B cell (primary cell): ENCODE measurements around the gene AEBP1. TPM values are rescaled to one million over a fixed set of nuclear protein-coding genes. Genes with fewer than 3 reads are reported as not detected.
A peak's percentile ranks its signal among the peaks of the same experiment; 100 is the strongest.

ENCODE experiments used
- ATAC-seq: fragments of 200-7000 bp; cut with Tn5 transposase; one replicate; pipeline ENCODE4 v1.10.0; 2021; ENCODE audit warnings: low read depth, mild to moderate bottlenecking, moderate number of reproducible peaks, moderate library complexity
- CTCF ChIA-PET: fragments of 350-600 bp; sonication (Branson Sonifier 250); formaldehyde crosslinking; loops from one replicate; lab custom pipeline; 2021; ENCODE audit warnings: antibody characterized with exemption, inconsistent platforms; lab: Charles Lee
- POLR2A ChIA-PET: fragments of 350-600 bp; sonication (Branson Sonifier 250); formaldehyde crosslinking; loops from one replicate; lab custom pipeline; 2021; ENCODE audit warnings: antibody characterized with exemption; lab: Charles Lee
- DNase-seq: peaks from one replicate; pipeline ENCODE4 v3.0.0; 2013
- H2AFZ ChIP-seq: 2 replicates; pipeline ENCODE4 v1.6.1; 2012; ENCODE audit warnings: mild to moderate bottlenecking, low read depth, low read length; ENCODE audit not compliant: insufficient read depth, poor library complexity, severe bottlenecking
- H3K27ac ChIP-seq, 2 donors: 1 replicate in 1 of 2; 2 replicates in 1 of 2; pipeline ENCODE4 v1.5.1; 2012 to 2013; ENCODE audit warnings: low read length in 2 of 2, mild to moderate bottlenecking in 2 of 2, moderate library complexity in 1 of 2
- H3K27me3 ChIP-seq, 4 experiments: fragments of 200-600 bp in 1 of 4; sonication (generic) in 1 of 4; replicated peaks in 1 of 4; 1 replicate in 2 of 4; 2 replicates in 2 of 4; pipeline versions ENCODE4 v1.6.1 to v1.7.0; 2013 to 2016; ENCODE audit warnings: low read length in 3 of 4, mild to moderate bottlenecking in 2 of 4, mixed read lengths in 1 of 4, moderate library complexity in 1 of 4; ENCODE audit not compliant: insufficient read depth in 4 of 4, control insufficient read depth in 3 of 4; ENCODE audit errors: control extremely low read depth in 1 of 4
- H3K36me3 ChIP-seq, 2 experiments: replicated peaks in 1 of 2; 1 replicate in 1 of 2; 2 replicates in 1 of 2; pipeline versions ENCODE4 v1.6.1 to v1.7.1; 2013; ENCODE audit warnings: low read length in 1 of 2; ENCODE audit not compliant: insufficient read depth in 2 of 2, control insufficient read depth in 1 of 2; ENCODE audit errors: control extremely low read depth in 1 of 2, extremely low read depth in 1 of 2
- H3K4me1 ChIP-seq, 2 donors: fragments of 200-600 bp in 1 of 2; sonication (generic) in 1 of 2; 1 replicate in 1 of 2; 2 replicates in 1 of 2; pipeline versions ENCODE4 v1.5.1 to v1.6.1; 2013 to 2017; ENCODE audit warnings: low read length in 2 of 2; ENCODE audit not compliant: control insufficient read depth in 2 of 2, insufficient read depth in 2 of 2
- H3K4me2 ChIP-seq: replicated peaks from 2 replicates; pipeline ENCODE3; 2012; ENCODE audit warnings: mild to moderate bottlenecking, low read depth, low read length; ENCODE audit not compliant: poor library complexity, severe bottlenecking
- H3K4me3 ChIP-seq, 5 experiments: fragments of 200-600 bp in 1 of 5; sonication (generic) in 1 of 5; 1 replicate in 3 of 5; 2 replicates in 2 of 5; pipeline versions ENCODE4 v1.5.1 to v1.7.0; 2011 to 2016; ENCODE audit warnings: low read length in 4 of 5, mild to moderate bottlenecking in 4 of 5, low read depth in 2 of 5, control low read depth in 1 of 5, moderate library complexity in 1 of 5; ENCODE audit not compliant: insufficient read depth in 1 of 5; ENCODE audit errors: control extremely low read depth in 1 of 5, extremely low read depth in 1 of 5
- H3K79me2 ChIP-seq: fragments of 200-600 bp; sonication (generic); one replicate; pipeline ENCODE4 v1.6.0; 2016; ENCODE audit warnings: low read length; ENCODE audit not compliant: control insufficient read depth, insufficient read depth
- H3K9ac ChIP-seq: fragments of 200-600 bp; sonication (generic); 2 replicates; pipeline ENCODE4 v1.6.1; 2017; ENCODE audit warnings: mild to moderate bottlenecking, low read length, moderate library complexity
- H3K9me3 ChIP-seq, 3 donors: one replicate each; pipeline versions ENCODE4 v1.6.1 to v1.7.1; 2013; ENCODE audit warnings: low read length in 2 of 3; ENCODE audit not compliant: control insufficient read depth in 2 of 3, insufficient read depth in 1 of 3; ENCODE audit errors: control extremely low read depth in 1 of 3
- H4K20me1 ChIP-seq: 2 replicates; pipeline ENCODE4 v1.6.0; 2012; ENCODE audit warnings: mild to moderate bottlenecking, low read length; ENCODE audit not compliant: insufficient read depth, control insufficient read depth, poor library complexity, severe bottlenecking
- H3K27ac Mint-ChIP-seq: one replicate; pipeline ENCODE4 v1.8.0; 2021; ENCODE audit warnings: mixed read lengths
- H3K27me3 Mint-ChIP-seq: one replicate; pipeline ENCODE4 v1.8.0; 2021; ENCODE audit warnings: mixed read lengths
- H3K4me1 Mint-ChIP-seq: one replicate; pipeline ENCODE4 v1.8.0; 2021; ENCODE audit warnings: mixed read lengths
- H3K4me3 Mint-ChIP-seq: one replicate; pipeline ENCODE4 v1.8.0; 2021; ENCODE audit warnings: mixed read lengths
- H3K9me3 Mint-ChIP-seq: one replicate; pipeline ENCODE4 v1.8.0; 2022; ENCODE audit warnings: mixed read lengths; ENCODE audit not compliant: insufficient read depth
- EZH2 ChIP-seq: IDR thresholded peaks from 2 replicates; pipeline ENCODE4 v1.6.1; 2012; ENCODE audit warnings: borderline replicate concordance, low read depth, mild to moderate bottlenecking, moderate library complexity, low read length; ENCODE audit not compliant: insufficient read depth, poor library complexity, severe bottlenecking
- WGBS: methylation state at CpG from one replicate; pipeline ENCODE4 v1.1.5; 2013; ENCODE audit warnings: missing lambda C conversion rate; ENCODE audit not compliant: insufficient coverage; 5-methylcytosine and 5-hydroxymethylcytosine counted together
- intact Hi-C: fragments of 100-400 bp; cut with micrococcal nuclease; formaldehyde crosslinking; loops from one replicate; pipeline ENCODE4 v1.10.0; 2022
- polyA plus RNA-seq: library from polyadenylated mRNA; depleted of rRNA; stranded (reverse); fragments of >200 nt; gene quantifications from 2 replicates; pipeline ENCODE4 v1.2.3, GENCODE V29; 2012
- total RNA-seq, 2 donors: library from RNA; stranded (reverse); fragments of 120-200 nt in 1 of 2; gene quantifications; 1 replicate in 1 of 2; 2 replicates in 1 of 2; pipeline versions ENCODE4 v1.2.3 to v1.2.4, GENCODE V29; 2013 to 2022
- TF ChIP-seq, protein P1 (sequence below): fragments of 200-600 bp; IDR thresholded peaks from one replicate; pipeline ENCODE4 v1.8.0; 2022; ENCODE audit warnings: antibody characterized with exemption, mild to moderate bottlenecking

Gene AEBP1
- total and polyA plus RNA-seq, 2 donors (not counting 1 experiment from before 2014, with no cell fraction given) = 20.2 to 36.7 TPM

DNA sequence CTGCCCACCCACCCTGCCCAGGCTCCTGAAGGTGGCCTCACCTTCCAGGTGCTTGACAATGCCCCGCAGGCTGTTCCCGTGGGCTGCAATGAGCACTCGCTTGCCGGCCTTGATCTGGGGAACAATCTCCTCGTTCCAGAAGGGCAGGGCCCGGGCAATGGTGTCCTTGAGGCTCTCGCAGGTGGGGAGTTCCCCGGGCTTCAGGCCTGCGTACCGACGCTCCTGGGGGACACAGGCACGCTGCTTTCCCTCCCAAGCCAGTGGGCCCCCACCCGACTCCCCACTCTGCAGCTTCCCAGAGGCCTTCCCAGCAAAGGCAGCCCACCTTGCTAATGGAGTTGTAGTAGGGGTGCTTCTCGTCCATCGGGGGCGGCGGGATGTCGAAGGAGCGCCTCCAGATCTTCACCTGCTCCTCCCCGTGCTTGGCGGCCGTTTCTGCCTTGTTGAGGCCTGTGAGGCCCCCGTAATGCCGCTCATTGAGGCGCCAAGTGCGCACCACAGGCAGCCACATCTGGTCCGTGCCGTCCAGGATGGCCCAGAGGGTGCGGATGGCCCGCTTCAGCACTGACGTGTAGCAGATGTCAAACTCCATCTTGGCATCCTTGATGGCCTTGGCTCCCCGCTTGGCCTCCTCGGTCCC is 39.2 kb upstream of the AEBP1 start:
- H3K36me3 ChIP-seq = peaks cover 0 to 33% of the 10 kb centered on the region in 2 experiments
- no peaks in the 10 kb centered on the region for H3K27me3 ChIP-seq
- Mint-ChIP-seq H3K4me1 (peaks cover 70% of the 10 kb centered on the region), H3K9me3 (no peaks in the 10 kb centered on the region), H3K4me3 (peak overlapping the region; percentile 34), H3K27ac (peak overlapping the region; percentile 87), H3K27me3 (no peaks in the 10 kb centered on the region)
- H3K9ac ChIP-seq = no peak overlapping the region
- H4K20me1 ChIP-seq = peaks cover 26% of the 10 kb centered on the region
- peaks cover 38% of the 10 kb centered on the region for H3K79me2 ChIP-seq
- CTCF ChIA-PET = interaction anchor here (0.6 to 1.6 kb wide), 4 partner anchors 12 to 136 kb away, joined by 3 read pairs; partner anchors contain the start of gene YKT6
- intact Hi-C loops = no loop called here
- peaks cover 49 to 78% of the 10 kb centered on the region in 2 donors for H3K4me1 ChIP-seq
- peak overlapping the region; percentile 58 for H3K4me2 ChIP-seq
- no peak overlapping the region for H3K4me3 ChIP-seq
- H2AFZ ChIP-seq = no peak overlapping the region
- POLR2A ChIA-PET = interaction anchor here (0.7 to 0.9 kb wide), 2 partner anchors 16 to 18 kb away, joined by 3 read pairs; no protein-coding TSS in a partner anchor
- 36% methylated on average over 27 of the region's 33 CpGs for WGBS
- H3K27ac ChIP-seq = peak overlapping the region; percentile 15 to 68
- DNase-seq = no peak
- H3K9me3 ChIP-seq = no peaks in the 10 kb centered on the region
- no peak for ATAC-seq
- no peak for TF ChIP-seq EZH2
- TF ChIP-seq, protein P1, sequence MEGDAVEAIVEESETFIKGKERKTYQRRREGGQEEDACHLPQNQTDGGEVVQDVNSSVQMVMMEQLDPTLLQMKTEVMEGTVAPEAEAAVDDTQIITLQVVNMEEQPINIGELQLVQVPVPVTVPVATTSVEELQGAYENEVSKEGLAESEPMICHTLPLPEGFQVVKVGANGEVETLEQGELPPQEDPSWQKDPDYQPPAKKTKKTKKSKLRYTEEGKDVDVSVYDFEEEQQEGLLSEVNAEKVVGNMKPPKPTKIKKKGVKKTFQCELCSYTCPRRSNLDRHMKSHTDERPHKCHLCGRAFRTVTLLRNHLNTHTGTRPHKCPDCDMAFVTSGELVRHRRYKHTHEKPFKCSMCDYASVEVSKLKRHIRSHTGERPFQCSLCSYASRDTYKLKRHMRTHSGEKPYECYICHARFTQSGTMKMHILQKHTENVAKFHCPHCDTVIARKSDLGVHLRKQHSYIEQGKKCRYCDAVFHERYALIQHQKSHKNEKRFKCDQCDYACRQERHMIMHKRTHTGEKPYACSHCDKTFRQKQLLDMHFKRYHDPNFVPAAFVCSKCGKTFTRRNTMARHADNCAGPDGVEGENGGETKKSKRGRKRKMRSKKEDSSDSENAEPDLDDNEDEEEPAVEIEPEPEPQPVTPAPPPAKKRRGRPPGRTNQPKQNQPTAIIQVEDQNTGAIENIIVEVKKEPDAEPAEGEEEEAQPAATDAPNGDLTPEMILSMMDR = no peak

DNA sequence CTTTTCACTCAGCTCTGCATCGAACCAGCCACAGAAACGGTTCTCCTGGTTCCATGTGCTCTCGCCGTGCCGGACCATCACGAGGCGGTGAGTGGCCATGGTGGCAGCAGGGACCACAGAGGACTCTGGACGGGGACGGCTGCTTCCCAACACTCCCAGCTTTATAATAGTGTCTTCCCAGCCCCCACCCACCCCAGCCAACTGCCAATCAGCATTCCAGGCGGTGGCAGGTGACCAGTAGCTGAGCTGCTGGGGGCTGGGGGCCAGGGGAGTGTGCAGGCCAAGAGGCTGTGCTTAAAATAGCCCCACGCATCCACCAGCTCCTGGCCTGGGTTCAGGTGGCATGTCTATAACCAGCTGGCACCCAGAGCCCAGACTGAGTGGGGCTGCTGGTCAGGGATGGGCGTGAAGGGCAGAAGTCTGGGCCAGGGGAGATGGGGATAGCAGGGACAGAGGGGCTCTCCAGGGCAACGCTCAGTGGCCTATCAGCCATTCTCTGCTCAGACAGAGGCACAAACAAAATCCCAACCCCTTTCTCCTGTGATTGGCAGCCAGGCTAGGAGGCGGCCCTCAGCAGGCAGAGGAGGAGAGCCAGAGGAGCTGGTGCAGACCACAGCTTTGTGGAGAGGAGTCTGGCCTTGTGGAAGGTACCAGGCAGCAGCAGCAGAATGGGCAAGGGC is 38.6 kb upstream of the AEBP1 start, which contains the start of gene PGAM2:
TSS of gene PGAM2 (minus strand) at position 137 of the 680 bp plus-strand sequence. CDS start at position 99, 38 bp downstream.
- no peak within 1 kb of the TSS for H2AFZ ChIP-seq
- no peak for TF ChIP-seq EZH2
- TF ChIP-seq, protein P1 = no peak
- H3K4me2 ChIP-seq = peak within 1 kb of the TSS; percentile 58
- no peaks in the 10 kb centered on the region for H3K9me3 Mint-ChIP-seq
- peak within 1 kb of the TSS; percentile 87 for H3K27ac Mint-ChIP-seq
- peaks cover 26% of the 10 kb centered on the region for H4K20me1 ChIP-seq
- 42% methylated on average over 12 of the region's 14 CpGs for WGBS
- no peak within 1 kb of the TSS for H3K9ac ChIP-seq
- CTCF ChIA-PET = interaction anchor here (1.0 to 1.6 kb wide), 2 partner anchors 16 to 136 kb away, joined by 3 read pairs; partner anchors contain the start of gene YKT6
- H3K4me3 ChIP-seq = no peak within 1 kb of the TSS
- H3K27me3 Mint-ChIP-seq = no peaks in the 10 kb centered on the region
- DNase-seq (no peak), ATAC-seq (peak; percentile 14)
- peaks cover 31% of the 10 kb centered on the region for H3K79me2 ChIP-seq
- H3K9me3 ChIP-seq = no peaks in the 10 kb centered on the region
- H3K36me3 ChIP-seq = peaks cover 0 to 26% of the 10 kb centered on the region in 2 experiments
- H3K4me1 Mint-ChIP-seq = peaks cover 68% of the 10 kb centered on the region
- peak within 1 kb of the TSS; percentile 37 for H3K4me3 Mint-ChIP-seq
- H3K4me1 ChIP-seq = peaks cover 43 to 73% of the 10 kb centered on the region in 2 donors
- H3K27ac ChIP-seq = peak within 1 kb of the TSS; percentile 15 to 68
- intact Hi-C loops = no loop called here
- POLR2A ChIA-PET = interaction anchor here (0.9 to 1.6 kb wide), 4 partner anchors 13 to 58 kb away, joined by 3 read pairs; partner anchors contain the start of gene POLD2
- H3K27me3 ChIP-seq = no peaks in the 10 kb centered on the region
